ENCODE measurements around the gene TRIM65.
A peak's percentile ranks its signal among the peaks of the same experiment; 100 is the strongest.

Gene TRIM65

GRCh38 chr17:75856062-75856756 is 40.5 kb downstream of the TRIM65 start:
- TF ChIP-seq CTCF (IDR thresholded peaks at IDR 0.05) = no peak

GRCh38 chr17:75855310-75856061 is 41.3 kb downstream of the TRIM65 start, which contains the start of gene WBP2:
TSS of gene WBP2 (minus strand) at chr17:75855335. CDS start at chr17:75855297, 38 bp downstream.
- peak; percentile 46 for TF ChIP-seq CTCF (IDR thresholded peaks at IDR 0.05)

GRCh38 chr17:75854881-75855309 is 41.9 kb downstream of the TRIM65 start:
- no peak for TF ChIP-seq CTCF (IDR thresholded peaks at IDR 0.05)

GRCh38 chr17:75854101-75854748 is 42.5 kb downstream of the TRIM65 start:
- no peak for TF ChIP-seq CTCF (IDR thresholded peaks at IDR 0.05)

GRCh38 chr17:75853433-75853832 is 43.3 kb downstream of the TRIM65 start:
- no peak for TF ChIP-seq CTCF (IDR thresholded peaks at IDR 0.05)

GRCh38 chr17:75850928-75851692 is 45.6 kb downstream of the TRIM65 start:
- no peak for TF ChIP-seq CTCF (IDR thresholded peaks at IDR 0.05)

- TF ChIP-seq CTCF (IDR thresholded peaks at IDR 0.05) = no peak
These were observed 47.0 kb downstream of the TRIM65 start for GRCh38 chr17:75849724-75850123.

Measured in LNCAP (cell line).